Mammary microvascular endothelial cell (primary cell): ENCODE data around the gene COX18. TPM values are rescaled to one million over a fixed set of nuclear protein-coding genes. Genes with fewer than 3 reads are reported as not detected.

Source experiments
- total RNA-seq: library from RNA; depleted of rRNA; stranded (reverse); fragments of >200 nt; gene quantifications from 2 replicates; pipeline ENCODE4 v1.2.3, GENCODE V29; 2015

Gene COX18
- total RNA-seq: 19.0 and 29.1 TPM in 2 replicates

GRCh38 chr4:73069338-73070073 is at the start of gene COX18:
Gene COX18, minus strand, starts transcription at chr4:73069716. Its CDS starts 67 bp downstream, at chr4:73069649.

Other genes starting within 250 kb of the COX18 start
- 35.1 and 36.6 TPM in 2 replicates for gene ANKRD17, start 189.1 kb upstream of the COX18 start, total RNA-seq